Neural progenitor cell (in vitro differentiated cells): Measurements from ENCODE around the gene PLSCR1.

Experiments used
- EZH2 ChIP-seq: fragments of 200-600 bp; sonication (generic); IDR thresholded peaks from 2 replicates; pipeline ENCODE4 v1.6.1; 2017; ENCODE audit warnings: antibody characterized with exemption, mild to moderate bottlenecking, moderate library complexity
- TF ChIP-seq, protein P1 (sequence below): fragments of 200-600 bp; sonication (generic); IDR thresholded peaks from 2 replicates; pipeline ENCODE4 v1.5.1; 2017; ENCODE audit warnings: antibody characterized with exemption, mild to moderate bottlenecking

GRCh38 chr3:146543461-146544001 lies 876 bp downstream of the PLSCR1 start:
- TF ChIP-seq, protein P1, sequence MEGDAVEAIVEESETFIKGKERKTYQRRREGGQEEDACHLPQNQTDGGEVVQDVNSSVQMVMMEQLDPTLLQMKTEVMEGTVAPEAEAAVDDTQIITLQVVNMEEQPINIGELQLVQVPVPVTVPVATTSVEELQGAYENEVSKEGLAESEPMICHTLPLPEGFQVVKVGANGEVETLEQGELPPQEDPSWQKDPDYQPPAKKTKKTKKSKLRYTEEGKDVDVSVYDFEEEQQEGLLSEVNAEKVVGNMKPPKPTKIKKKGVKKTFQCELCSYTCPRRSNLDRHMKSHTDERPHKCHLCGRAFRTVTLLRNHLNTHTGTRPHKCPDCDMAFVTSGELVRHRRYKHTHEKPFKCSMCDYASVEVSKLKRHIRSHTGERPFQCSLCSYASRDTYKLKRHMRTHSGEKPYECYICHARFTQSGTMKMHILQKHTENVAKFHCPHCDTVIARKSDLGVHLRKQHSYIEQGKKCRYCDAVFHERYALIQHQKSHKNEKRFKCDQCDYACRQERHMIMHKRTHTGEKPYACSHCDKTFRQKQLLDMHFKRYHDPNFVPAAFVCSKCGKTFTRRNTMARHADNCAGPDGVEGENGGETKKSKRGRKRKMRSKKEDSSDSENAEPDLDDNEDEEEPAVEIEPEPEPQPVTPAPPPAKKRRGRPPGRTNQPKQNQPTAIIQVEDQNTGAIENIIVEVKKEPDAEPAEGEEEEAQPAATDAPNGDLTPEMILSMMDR, result no peak
- no peak for TF ChIP-seq EZH2
